Hepatocyte (in vitro differentiated cells): ENCODE data around the gene PDE4D. TPM values are rescaled to one million over a fixed set of nuclear protein-coding genes. Genes with fewer than 3 reads are reported as not detected.
A peak's percentile ranks its signal among the peaks of the same experiment; 100 is the strongest.

Source experiments
- DNase-seq: peaks from one replicate; pipeline ENCODE4 v3.0.0-alpha.2; 2016; ENCODE audit warnings: low spot score
- H2AFZ ChIP-seq: fragments of 200-600 bp; sonication (generic); 2 replicates; pipeline ENCODE4 v1.6.0; 2016; ENCODE audit warnings: antibody characterized with exemption, mild to moderate bottlenecking
- H3K27ac ChIP-seq: fragments of 200-600 bp; sonication (generic); 2 replicates; pipeline ENCODE4 v1.5.1; 2016; ENCODE audit warnings: mild to moderate bottlenecking
- H3K27me3 ChIP-seq: fragments of 200-600 bp; sonication (generic); 2 replicates; pipeline ENCODE4 v1.6.1; 2016
- H3K36me3 ChIP-seq: fragments of 200-600 bp; sonication (generic); replicated peaks from 2 replicates; pipeline ENCODE4 v1.5.1; 2016; ENCODE audit warnings: low read depth; ENCODE audit not compliant: insufficient read depth
- H3K4me1 ChIP-seq: fragments of 200-600 bp; sonication (generic); 2 replicates; pipeline ENCODE4 v1.5.1; 2016; ENCODE audit warnings: mild to moderate bottlenecking, moderate library complexity; ENCODE audit not compliant: insufficient read depth
- H3K4me2 ChIP-seq: fragments of 200-600 bp; sonication (generic); 2 replicates; pipeline ENCODE4 v1.6.0; 2016
- H3K4me3 ChIP-seq: fragments of 200-600 bp; sonication (generic); 2 replicates; pipeline ENCODE4 v1.5.1; 2016; ENCODE audit warnings: mild to moderate bottlenecking
- H3K79me2 ChIP-seq: fragments of 200-600 bp; sonication (generic); 2 replicates; pipeline ENCODE4 v1.6.0; 2017; ENCODE audit warnings: mild to moderate bottlenecking
- H3K9me2 ChIP-seq: fragments of 200-600 bp; sonication (generic); replicated peaks from 2 replicates; pipeline ENCODE4 v1.6.0; 2017; ENCODE audit warnings: mild to moderate bottlenecking; ENCODE audit not compliant: insufficient read depth
- H3K9me3 ChIP-seq: fragments of 200-600 bp; sonication (generic); 2 replicates; pipeline ENCODE4 v1.5.1; 2016; ENCODE audit warnings: low read depth, mild to moderate bottlenecking
- H4K20me1 ChIP-seq: fragments of 200-600 bp; sonication (generic); 2 replicates; pipeline ENCODE4 v1.6.0; 2016; ENCODE audit warnings: mild to moderate bottlenecking; ENCODE audit not compliant: insufficient read depth, poor library complexity, severe bottlenecking
- CTCF ChIP-seq: fragments of 200-600 bp; sonication (generic); IDR thresholded peaks from 2 replicates; pipeline ENCODE4 v1.5.1; 2016; ENCODE audit warnings: antibody characterized with exemption, mild to moderate bottlenecking; ENCODE audit not compliant: poor library complexity
- EZH2 ChIP-seq: fragments of 200-600 bp; sonication (generic); IDR thresholded peaks from 2 replicates; pipeline ENCODE4 v1.6.1; 2016; ENCODE audit warnings: antibody characterized with exemption, mild to moderate bottlenecking, borderline replicate concordance
- EZH2phosphoT487 ChIP-seq: fragments of 200-600 bp; sonication (generic); IDR thresholded peaks from one replicate; pipeline ENCODE4 v1.6.1; 2018; ENCODE audit warnings: antibody characterized with exemption, mild to moderate bottlenecking, low read depth, moderate library complexity; ENCODE audit not compliant: unreplicated experiment, severe bottlenecking
- WGBS: methylation state at CpG from one replicate; pipeline ENCODE4 v1.1.6; 2016; ENCODE audit warnings: low lambda C conversion rate; ENCODE audit errors: missing lambda C conversion rate; 5-methylcytosine and 5-hydroxymethylcytosine counted together
- polyA plus RNA-seq: library from polyadenylated mRNA; unstranded; fragments of >200 nt; fragmentation: Nextera tagmentation; extraction: Ambion mirVana; gene quantifications from 2 replicates; pipeline ENCODE4 v1.2.1, GENCODE V29; 2016
- total RNA-seq: library from RNA; depleted of rRNA; stranded (reverse); fragments of >200 nt; gene quantifications from 2 replicates; pipeline ENCODE4 v1.2.3, GENCODE V29; 2014

Gene PDE4D
- total and polyA plus RNA-seq, 2 experiments from 2014 or later: 14.5 to 45.2 TPM

GRCh38 chr5:59021837-59022514, 871.5 kb downstream of the PDE4D start:
- Histone ChIP-seq H3K27me3 (no peaks in the 10 kb centered on the region), H3K36me3 (no peaks in the 10 kb centered on the region), H3K9me2 (no peaks in the 10 kb centered on the region), H3K4me2 (no peak overlapping the region), H2AFZ (no peak overlapping the region), H3K4me1 (peaks cover 4% of the 10 kb centered on the region), H3K9me3 (no peaks in the 10 kb centered on the region), H3K4me3 (no peak overlapping the region), H3K79me2 (peaks cover 62% of the 10 kb centered on the region), H4K20me1 (no peaks in the 10 kb centered on the region), H3K27ac (no peak overlapping the region)
- no peak for DNase-seq
- no peak for TF ChIP-seq CTCF
- TF ChIP-seq EZH2phosphoT487: no peak
- TF ChIP-seq EZH2: no peak
- 78% methylated on average over 7 of the region's 7 CpGs for WGBS

- no peaks in the 10 kb centered on the region for H3K36me3 ChIP-seq
- no peaks in the 10 kb centered on the region for H4K20me1 ChIP-seq
Measured at GRCh38 chr5:59021286-59021673, 872.2 kb downstream of the PDE4D start.

GRCh38 chr5:59020611-59021285, 872.8 kb downstream of the PDE4D start:
- H3K9me3 ChIP-seq: no peaks in the 10 kb centered on the region
- H3K4me3 ChIP-seq: no peak overlapping the region
- H4K20me1 ChIP-seq: no peaks in the 10 kb centered on the region
- peaks cover 67% of the 10 kb centered on the region for H3K79me2 ChIP-seq
- H3K4me2 ChIP-seq: peak overlapping the region; percentile 46
- H2AFZ ChIP-seq: no peak overlapping the region
- H3K36me3 ChIP-seq: no peaks in the 10 kb centered on the region
- DNase-seq: peak; percentile 65
- H3K9me2 ChIP-seq: no peaks in the 10 kb centered on the region
- no peaks in the 10 kb centered on the region for H3K27me3 ChIP-seq
- WGBS: 46% methylated on average over 3 of the region's 3 CpGs
- peaks cover 4% of the 10 kb centered on the region for H3K4me1 ChIP-seq
- no peak for TF ChIP-seq EZH2
- TF ChIP-seq CTCF: no peak
- no peak for TF ChIP-seq EZH2phosphoT487
- peak overlapping the region; percentile 85 for H3K27ac ChIP-seq

More at GRCh38 chr5:59021286-59021673, 872.2 kb downstream of the PDE4D start:
- Histone ChIP-seq H3K27ac (peak overlapping the region; percentile 85), H3K27me3 (no peaks in the 10 kb centered on the region), H3K4me3 (no peak overlapping the region), H2AFZ (no peak overlapping the region), H3K79me2 (peaks cover 63% of the 10 kb centered on the region), H3K9me3 (no peaks in the 10 kb centered on the region), H3K9me2 (no peaks in the 10 kb centered on the region), H3K4me2 (peak overlapping the region; percentile 34), H3K4me1 (peaks cover 4% of the 10 kb centered on the region)
- DNase-seq: peak; percentile 15
- TF ChIP-seq EZH2 (no peak), EZH2phosphoT487 (no peak), CTCF (no peak)
